ENCODE results near the gene PTPRD.

PTPRD gene

GRCh38 chr9:9799287-9799686 is 813.5 kb downstream of the PTPRD start:
- no peak overlapping the region for H2AFZ ChIP-seq (ENCODE audit: low read depth, low read length)
- H3K4me1 ChIP-seq (ENCODE audit: insufficient read depth, low read length) = no peaks in the 10 kb centered on the region
- no peaks in the 10 kb centered on the region for H3K36me3 ChIP-seq (ENCODE audit: insufficient read depth, low read length)
- H3K27me3 ChIP-seq (ENCODE audit: insufficient read depth, low read length) = no peaks in the 10 kb centered on the region
- H3K9me3 ChIP-seq (ENCODE audit: low read length) = no peaks in the 10 kb centered on the region
- H3K4me3 ChIP-seq (ENCODE audit: low read length) = no peak overlapping the region

DNA sequence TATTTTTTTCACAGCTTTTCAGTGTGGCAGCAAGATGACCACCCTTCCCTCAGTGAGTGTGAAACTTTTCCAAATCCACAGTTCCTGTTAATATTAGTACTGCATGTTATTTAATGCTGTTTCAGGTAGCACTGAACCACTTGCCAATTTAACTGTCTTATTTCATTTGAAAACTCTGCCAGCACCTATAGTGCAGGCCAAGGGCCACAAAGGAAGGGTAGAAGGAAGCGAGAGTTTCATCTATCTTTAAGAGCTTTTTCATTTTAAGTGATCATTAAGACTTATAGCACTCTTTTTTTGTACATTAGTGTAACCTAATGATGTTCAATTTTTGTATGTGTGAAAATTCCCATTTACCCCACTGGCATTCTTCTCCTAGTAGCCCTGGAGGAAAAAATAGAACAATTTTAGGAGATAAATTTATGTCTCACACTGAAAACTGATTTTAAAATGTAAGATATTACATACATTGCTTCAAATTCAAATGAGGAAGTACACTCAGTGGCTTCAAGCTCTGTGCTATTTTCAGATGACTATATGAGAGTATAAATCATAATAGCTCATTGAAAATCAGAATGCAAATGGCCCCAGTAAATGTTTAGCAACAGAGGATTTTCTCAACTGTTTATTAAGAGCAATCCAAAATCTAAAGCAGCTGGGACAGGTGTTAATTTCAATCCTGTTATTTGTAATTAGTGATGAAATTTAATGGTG is 820.5 kb downstream of the PTPRD start:
- H3K27me3 ChIP-seq (ENCODE audit: insufficient read depth, low read length) = no peaks in the 10 kb centered on the region
- no peak overlapping the region for H2AFZ ChIP-seq (ENCODE audit: low read depth, low read length)
- no peak overlapping the region for H3K4me3 ChIP-seq (ENCODE audit: low read length)
- H3K4me1 ChIP-seq (ENCODE audit: insufficient read depth, low read length) = no peaks in the 10 kb centered on the region
- no peaks in the 10 kb centered on the region for H3K36me3 ChIP-seq (ENCODE audit: insufficient read depth, low read length)
- H3K9me3 ChIP-seq (ENCODE audit: low read length) = no peaks in the 10 kb centered on the region

- H3K9me3 ChIP-seq (ENCODE audit: low read length) = no peaks in the 10 kb centered on the region
- no peak overlapping the region for H3K4me3 ChIP-seq (ENCODE audit: low read length)
- no peaks in the 10 kb centered on the region for H3K27me3 ChIP-seq (ENCODE audit: insufficient read depth, low read length)
- no peaks in the 10 kb centered on the region for H3K36me3 ChIP-seq (ENCODE audit: insufficient read depth, low read length)
- no peak overlapping the region for H2AFZ ChIP-seq (ENCODE audit: low read depth, low read length)
- no peaks in the 10 kb centered on the region for H3K4me1 ChIP-seq (ENCODE audit: insufficient read depth, low read length)
Measured at GRCh38 chr9:9791611-9792010, 821.2 kb downstream of the PTPRD start.

- no peak overlapping the region for H3K4me3 ChIP-seq (ENCODE audit: low read length)
- H2AFZ ChIP-seq (ENCODE audit: low read depth, low read length) = no peak overlapping the region
- no peaks in the 10 kb centered on the region for H3K9me3 ChIP-seq (ENCODE audit: low read length)
- H3K4me1 ChIP-seq (ENCODE audit: insufficient read depth, low read length) = no peaks in the 10 kb centered on the region
- H3K36me3 ChIP-seq (ENCODE audit: insufficient read depth, low read length) = no peaks in the 10 kb centered on the region
- no peaks in the 10 kb centered on the region for H3K27me3 ChIP-seq (ENCODE audit: insufficient read depth, low read length)
Measured at GRCh38 chr9:9790216-9790872, 822.5 kb downstream of the PTPRD start.

DNA sequence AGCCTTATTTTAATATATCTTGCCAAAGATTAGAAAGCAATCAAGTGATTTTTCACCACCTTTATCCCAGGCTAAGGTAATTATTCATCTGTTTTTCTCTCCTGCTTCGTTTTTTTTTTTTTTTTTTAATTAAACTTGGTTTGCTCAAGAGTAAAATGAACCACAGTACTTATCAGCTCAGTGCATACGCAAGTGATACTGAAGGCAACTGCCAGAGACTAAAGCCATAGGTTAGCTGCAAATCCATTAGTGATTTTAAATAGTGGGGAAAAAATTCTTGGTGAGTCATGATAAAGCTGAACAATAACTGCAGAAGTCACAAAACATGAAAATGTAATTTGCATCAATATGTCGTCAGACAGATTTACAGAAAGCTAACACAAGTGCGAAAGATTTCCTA is 829.1 kb downstream of the PTPRD start:
- Histone ChIP-seq H3K4me1 (ENCODE audit: insufficient read depth, low read length) (no peaks in the 10 kb centered on the region), H2AFZ (ENCODE audit: low read depth, low read length) (no peak overlapping the region), H3K27me3 (ENCODE audit: insufficient read depth, low read length) (no peaks in the 10 kb centered on the region), H3K9me3 (ENCODE audit: low read length) (no peaks in the 10 kb centered on the region), H3K4me3 (ENCODE audit: low read length) (no peak overlapping the region), H3K36me3 (ENCODE audit: insufficient read depth, low read length) (no peaks in the 10 kb centered on the region)

- H3K4me1 ChIP-seq (ENCODE audit: insufficient read depth, low read length) = no peaks in the 10 kb centered on the region
- no peaks in the 10 kb centered on the region for H3K9me3 ChIP-seq (ENCODE audit: low read length)
- no peak overlapping the region for H2AFZ ChIP-seq (ENCODE audit: low read depth, low read length)
- H3K4me3 ChIP-seq (ENCODE audit: low read length) = no peak overlapping the region
- H3K27me3 ChIP-seq (ENCODE audit: insufficient read depth, low read length) = no peaks in the 10 kb centered on the region
- no peaks in the 10 kb centered on the region for H3K36me3 ChIP-seq (ENCODE audit: insufficient read depth, low read length)
Measured at GRCh38 chr9:9783211-9783610, 829.6 kb downstream of the PTPRD start.

- no peaks in the 10 kb centered on the region for H3K36me3 ChIP-seq (ENCODE audit: insufficient read depth, low read length)
- H3K4me3 ChIP-seq (ENCODE audit: low read length) = no peak overlapping the region
- no peak overlapping the region for H2AFZ ChIP-seq (ENCODE audit: low read depth, low read length)
- H3K27me3 ChIP-seq (ENCODE audit: insufficient read depth, low read length) = no peaks in the 10 kb centered on the region
- no peaks in the 10 kb centered on the region for H3K4me1 ChIP-seq (ENCODE audit: insufficient read depth, low read length)
- no peaks in the 10 kb centered on the region for H3K9me3 ChIP-seq (ENCODE audit: low read length)
Measured at GRCh38 chr9:9778293-9778692, 834.5 kb downstream of the PTPRD start.

- Histone ChIP-seq H3K36me3 (ENCODE audit: insufficient read depth, low read length) (no peaks in the 10 kb centered on the region), H3K4me3 (ENCODE audit: low read length) (no peak overlapping the region), H3K4me1 (ENCODE audit: insufficient read depth, low read length) (no peaks in the 10 kb centered on the region), H3K9me3 (ENCODE audit: low read length) (no peaks in the 10 kb centered on the region), H2AFZ (ENCODE audit: low read depth, low read length) (no peak overlapping the region), H3K27me3 (ENCODE audit: insufficient read depth, low read length) (no peaks in the 10 kb centered on the region)
Measured at GRCh38 chr9:9774471-9774870, 838.3 kb downstream of the PTPRD start.

GRCh38 chr9:9771314-9771713 is 841.5 kb downstream of the PTPRD start:
- no peaks in the 10 kb centered on the region for H3K36me3 ChIP-seq (ENCODE audit: insufficient read depth, low read length)
- no peak overlapping the region for H2AFZ ChIP-seq (ENCODE audit: low read depth, low read length)
- no peaks in the 10 kb centered on the region for H3K9me3 ChIP-seq (ENCODE audit: low read length)
- no peaks in the 10 kb centered on the region for H3K27me3 ChIP-seq (ENCODE audit: insufficient read depth, low read length)
- no peak overlapping the region for H3K4me3 ChIP-seq (ENCODE audit: low read length)
- no peaks in the 10 kb centered on the region for H3K4me1 ChIP-seq (ENCODE audit: insufficient read depth, low read length)

GRCh38 chr9:9764821-9765220 is 848.0 kb downstream of the PTPRD start:
- H3K4me3 ChIP-seq (ENCODE audit: low read length) = no peak overlapping the region
- H3K4me1 ChIP-seq (ENCODE audit: insufficient read depth, low read length) = no peaks in the 10 kb centered on the region
- H3K27me3 ChIP-seq (ENCODE audit: insufficient read depth, low read length) = no peaks in the 10 kb centered on the region
- no peaks in the 10 kb centered on the region for H3K9me3 ChIP-seq (ENCODE audit: low read length)
- no peaks in the 10 kb centered on the region for H3K36me3 ChIP-seq (ENCODE audit: insufficient read depth, low read length)
- H2AFZ ChIP-seq (ENCODE audit: low read depth, low read length) = no peak overlapping the region

DNA sequence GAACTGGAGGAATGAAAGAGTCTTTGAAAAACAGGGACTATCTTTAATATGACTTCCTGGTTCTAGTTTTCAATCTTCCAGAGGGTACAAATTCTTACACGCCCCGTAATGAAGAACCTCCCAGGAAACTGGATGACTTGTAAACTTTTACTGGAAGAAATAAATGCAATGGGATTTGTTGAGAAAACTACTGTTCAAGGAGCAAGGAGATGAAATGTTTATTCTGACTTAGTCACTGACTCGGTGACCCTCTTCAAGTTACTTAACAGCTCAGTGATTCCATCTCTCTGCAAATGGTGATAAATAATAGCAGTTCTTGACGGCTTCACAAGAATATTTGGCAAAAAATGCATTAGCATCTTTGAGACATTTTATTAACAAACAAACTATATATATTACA is 858.6 kb downstream of the PTPRD start:
- no peaks in the 10 kb centered on the region for H3K27me3 ChIP-seq (ENCODE audit: insufficient read depth, low read length)
- no peaks in the 10 kb centered on the region for H3K4me1 ChIP-seq (ENCODE audit: insufficient read depth, low read length)
- H3K9me3 ChIP-seq (ENCODE audit: low read length) = no peaks in the 10 kb centered on the region
- no peak overlapping the region for H2AFZ ChIP-seq (ENCODE audit: low read depth, low read length)
- H3K36me3 ChIP-seq (ENCODE audit: insufficient read depth, low read length) = no peaks in the 10 kb centered on the region
- no peak overlapping the region for H3K4me3 ChIP-seq (ENCODE audit: low read length)

GRCh38 chr9:9753266-9753665 is 859.5 kb downstream of the PTPRD start:
- H2AFZ ChIP-seq (ENCODE audit: low read depth, low read length) = no peak overlapping the region
- H3K9me3 ChIP-seq (ENCODE audit: low read length) = no peaks in the 10 kb centered on the region
- H3K4me3 ChIP-seq (ENCODE audit: low read length) = no peak overlapping the region
- no peaks in the 10 kb centered on the region for H3K36me3 ChIP-seq (ENCODE audit: insufficient read depth, low read length)
- no peaks in the 10 kb centered on the region for H3K4me1 ChIP-seq (ENCODE audit: insufficient read depth, low read length)
- H3K27me3 ChIP-seq (ENCODE audit: insufficient read depth, low read length) = no peaks in the 10 kb centered on the region

GRCh38 chr9:9752722-9753121 is 860.1 kb downstream of the PTPRD start:
- Histone ChIP-seq H3K4me3 (ENCODE audit: low read length) (no peak overlapping the region), H3K36me3 (ENCODE audit: insufficient read depth, low read length) (no peaks in the 10 kb centered on the region), H3K27me3 (ENCODE audit: insufficient read depth, low read length) (no peaks in the 10 kb centered on the region), H3K9me3 (ENCODE audit: low read length) (no peaks in the 10 kb centered on the region), H2AFZ (ENCODE audit: low read depth, low read length) (no peak overlapping the region), H3K4me1 (ENCODE audit: insufficient read depth, low read length) (no peaks in the 10 kb centered on the region)

DNA sequence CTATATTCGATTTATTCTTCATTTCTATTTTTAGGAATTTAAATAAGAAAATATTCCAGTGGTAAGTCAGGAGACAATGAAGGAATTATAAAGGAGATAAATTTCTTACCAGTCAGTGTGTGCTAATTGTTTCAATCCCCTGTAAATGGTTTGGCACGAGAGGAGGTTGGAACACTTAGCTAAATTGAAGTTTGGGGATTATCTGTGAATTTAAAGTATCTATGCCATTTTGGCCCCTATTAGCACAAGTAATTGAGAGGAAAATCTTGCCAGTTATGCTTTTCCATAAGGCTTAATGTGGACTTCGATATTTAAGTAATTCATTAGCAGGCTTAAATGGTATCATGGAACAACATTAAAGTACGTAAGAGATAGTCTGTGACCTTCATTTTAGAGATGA is 860.8 kb downstream of the PTPRD start:
- Histone ChIP-seq H3K9me3 (ENCODE audit: low read length) (no peaks in the 10 kb centered on the region), H3K27me3 (ENCODE audit: insufficient read depth, low read length) (no peaks in the 10 kb centered on the region), H3K4me1 (ENCODE audit: insufficient read depth, low read length) (no peaks in the 10 kb centered on the region), H3K4me3 (ENCODE audit: low read length) (no peak overlapping the region), H2AFZ (ENCODE audit: low read depth, low read length) (no peak overlapping the region), H3K36me3 (ENCODE audit: insufficient read depth, low read length) (no peaks in the 10 kb centered on the region)
